Measurements from ENCODE around the gene ZNF343. TPM values are rescaled to one million over a fixed set of nuclear protein-coding genes. Genes with fewer than 3 reads are reported as not detected.
A peak's percentile ranks its signal among the peaks of the same experiment; 100 is the strongest.

Gene ZNF343
- total RNA-seq (2021; ENCODE audit: unreplicated experiment) (12.0 TPM), Bru-seq, nascent RNA (percentile 43 among the genes with signal in this experiment), BruChase-seq, experiment 1, labeled RNA remaining after a 6-hour chase (percentile 50 among the genes with signal in this experiment), BruChase-seq, experiment 2, labeled RNA remaining after a 2-hour chase (percentile 54 among the genes with signal in this experiment)
- polyA plus RNA-seq (2012): 6.1 and 6.5 TPM in 2 replicates
- long read RNA-seq, transcript ZNF343-201 (6 exons, 3,632 nt): major isoform, 9 of 28 reads
- long read RNA-seq, partial matches to known transcripts: 1 of 28 reads
- long read RNA-seq, other reads (novel, unspliced or antisense): 18 of 28 reads

GRCh38 chr20:2508631-2509467, at the start of gene ZNF343:
Gene ZNF343 (minus strand): TSS chr20:2508915. CDS start chr20:2493895, 15,020 bp downstream.
- BruUV-seq (replicated peaks): no TSS peak
- Histone ChIP-seq H3K4me1 (ENCODE audit: control insufficient read depth in 1 of 2, insufficient read depth in 2 of 2, low read length in 2 of 2) (peaks cover 5 to 16% of the 10 kb centered on the region in 2 experiments; a peak in 3 of 4 replicates), H3K36me3 (ENCODE audit: control insufficient read depth in 1 of 2, insufficient read depth in 2 of 2, low read length in 2 of 2) (no peaks in the 10 kb centered on the region), H3K9ac (ENCODE audit: low read length) (peak within 1 kb of the TSS; percentile 83), H3K9me3 (ENCODE audit: control insufficient read depth in 1 of 2, insufficient read depth in 1 of 2, low read depth in 1 of 2, low read length in 2 of 2) (no peaks in the 10 kb centered on the region), H3K27me3 (ENCODE audit: insufficient read depth, low read length) (no peaks in the 10 kb centered on the region), H3K9me2 (ENCODE audit: insufficient read depth) (no peaks in the 10 kb centered on the region), H2AFZ (ENCODE audit: low read depth, low read length, poor library complexity, severe bottlenecking) (peak within 1 kb of the TSS; percentile 94), H3K4me3 (replicated peaks in 1 of 2; ENCODE audit: low read depth in 1 of 2, low read length in 2 of 2) (peak within 1 kb of the TSS; percentile 89 to 94), H3K79me2 (ENCODE audit: insufficient read depth, low read length) (peaks cover 18% of the 10 kb centered on the region), H3K4me2 (ENCODE audit: low read length) (peak within 1 kb of the TSS; percentile 70), H3K27ac (ENCODE audit: low read depth, low read length) (peak within 1 kb of the TSS; percentile 59), H4K20me1 (ENCODE audit: insufficient read depth) (no peaks in the 10 kb centered on the region)
- peak; percentile 92 for ATAC-seq
- peak; percentile 63 for DNase-seq (ENCODE audit: low read depth, low spot score)
- POLR2A ChIA-PET: interaction anchor here (0.7 to 1.3 kb wide), 4 partner anchors 11 to 144 kb away, joined by 3 to 4 read pairs (median 3); partner anchors contain the start of genes NOP56 and SNRPB
- intact Hi-C loops (cut with micrococcal nuclease): no loop called here
- CTCF ChIA-PET: interaction anchor here (0.7 to 3.4 kb wide), 2 partner anchors 9 to 14 kb away, joined by 3 to 28 read pairs; no protein-coding TSS in a partner anchor
- no peak for TF ChIP-seq CEBPB (IDR thresholded peaks at IDR 0.05; ENCODE audit: low read depth)
- TF ChIP-seq ZFX (IDR thresholded peaks at IDR 0.05): peak; percentile 85
- TF ChIP-seq POLR2A (IDR thresholded peaks at IDR 0.05; ENCODE audit: borderline replicate concordance, extremely low read depth, insufficient read depth, insufficient read length): peak; percentile 90
- no peak for TF ChIP-seq RAD21 (IDR thresholded peaks at IDR 0.05; ENCODE audit: low read depth)
- no peak for TF ChIP-seq EZH2 (IDR thresholded peaks at IDR 0.05)
- TF ChIP-seq, protein P1, sequence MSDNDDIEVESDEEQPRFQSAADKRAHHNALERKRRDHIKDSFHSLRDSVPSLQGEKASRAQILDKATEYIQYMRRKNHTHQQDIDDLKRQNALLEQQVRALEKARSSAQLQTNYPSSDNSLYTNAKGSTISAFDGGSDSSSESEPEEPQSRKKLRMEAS (IDR thresholded peaks at IDR 0.05): peak; percentile 70
- no peak for TF ChIP-seq CBX3 (IDR thresholded peaks at IDR 0.05; ENCODE audit: low read depth)
- TF ChIP-seq SIN3A (IDR thresholded peaks at IDR 0.05; ENCODE audit: low read depth): 0 out of 2 replicates have a peak, but pooled peaks have one; percentile 15
- TF ChIP-seq JUND (IDR thresholded peaks at IDR 0.05): no peak
- no peak for TF ChIP-seq TCF7L2 (IDR thresholded peaks at IDR 0.05; ENCODE audit: borderline replicate concordance, extremely low read depth, insufficient read depth, insufficient read length)
- peak; percentile 84 for TF ChIP-seq POLR2AphosphoS5 (IDR thresholded peaks at IDR 0.05; ENCODE audit: low read depth, low read length)
- TF ChIP-seq EGR1 (IDR thresholded peaks at IDR 0.05; ENCODE audit: low read depth): no peak
- peak; percentile 34; the same call in 1 of the 2 replicates for TF ChIP-seq SP1 (IDR thresholded peaks at IDR 0.05; ENCODE audit: low read depth)
- peak; percentile 67 for TF ChIP-seq ELF1 (IDR thresholded peaks at IDR 0.05; ENCODE audit: borderline replicate concordance, low read depth)
- TF ChIP-seq, protein P2, sequence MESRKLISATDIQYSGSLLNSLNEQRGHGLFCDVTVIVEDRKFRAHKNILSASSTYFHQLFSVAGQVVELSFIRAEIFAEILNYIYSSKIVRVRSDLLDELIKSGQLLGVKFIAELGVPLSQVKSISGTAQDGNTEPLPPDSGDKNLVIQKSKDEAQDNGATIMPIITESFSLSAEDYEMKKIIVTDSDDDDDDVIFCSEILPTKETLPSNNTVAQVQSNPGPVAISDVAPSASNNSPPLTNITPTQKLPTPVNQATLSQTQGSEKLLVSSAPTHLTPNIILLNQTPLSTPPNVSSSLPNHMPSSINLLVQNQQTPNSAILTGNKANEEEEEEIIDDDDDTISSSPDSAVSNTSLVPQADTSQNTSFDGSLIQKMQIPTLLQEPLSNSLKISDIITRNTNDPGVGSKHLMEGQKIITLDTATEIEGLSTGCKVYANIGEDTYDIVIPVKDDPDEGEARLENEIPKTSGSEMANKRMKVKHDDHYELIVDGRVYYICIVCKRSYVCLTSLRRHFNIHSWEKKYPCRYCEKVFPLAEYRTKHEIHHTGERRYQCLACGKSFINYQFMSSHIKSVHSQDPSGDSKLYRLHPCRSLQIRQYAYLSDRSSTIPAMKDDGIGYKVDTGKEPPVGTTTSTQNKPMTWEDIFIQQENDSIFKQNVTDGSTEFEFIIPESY (IDR thresholded peaks at IDR 0.05; ENCODE audit: extremely low read depth, insufficient replicate concordance, low read length): no peak
- no peak for TF ChIP-seq ZNF274 (IDR thresholded peaks at IDR 0.05; ENCODE audit: low read depth, low read length)
- no peak for TF ChIP-seq ATF3 (IDR thresholded peaks at IDR 0.05)
- RAD21 ChIA-PET (ENCODE audit: low non-redundant PET in 1 of 2, low total read pairs in 2 of 2, uncharacterized antibody in 2 of 2, unreplicated experiment in 2 of 2): no interaction called here
